GM19397 (cell line): ENCODE results near the gene LRP2BP.

Source experiments
- ATAC-seq: cut with Tn5 transposase; IDR thresholded peaks from one replicate; pipeline ENCODE4 v1.9.1; 2021; ENCODE audit warnings: mild to moderate bottlenecking, moderate library complexity; ENCODE audit not compliant: unreplicated experiment

The LRP2BP gene

GRCh38 chr4:185395238-185395955 lies at the start of gene LRP2BP:
TSS of gene LRP2BP (minus strand) at chr4:185395924. CDS start at chr4:185378186, 17,738 bp downstream.
- no peak for ATAC-seq

GRCh38 chr4:185445209-185445608 lies 49.5 kb upstream of the LRP2BP start:
- no peak for ATAC-seq

DNA sequence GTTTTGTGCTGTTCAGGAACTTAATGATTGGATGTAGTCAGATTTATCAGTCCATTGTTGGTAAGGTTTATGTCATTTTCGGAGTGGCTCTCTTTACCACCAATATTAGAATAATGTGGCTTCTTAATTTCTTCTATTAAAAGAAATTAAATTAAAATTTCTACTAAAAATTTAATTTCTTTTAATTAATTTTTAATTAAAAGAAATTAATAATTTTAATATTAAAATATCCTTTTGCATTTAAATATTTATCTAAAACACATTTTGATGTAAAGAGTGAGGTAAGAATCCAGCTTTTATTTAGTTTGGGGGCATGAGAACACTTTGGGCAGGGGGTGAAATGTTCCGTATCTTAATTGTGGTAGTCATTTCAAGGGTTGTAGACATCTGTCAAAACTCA lies 45.8 kb upstream of the LRP2BP start:
- ATAC-seq, result no peak

DNA sequence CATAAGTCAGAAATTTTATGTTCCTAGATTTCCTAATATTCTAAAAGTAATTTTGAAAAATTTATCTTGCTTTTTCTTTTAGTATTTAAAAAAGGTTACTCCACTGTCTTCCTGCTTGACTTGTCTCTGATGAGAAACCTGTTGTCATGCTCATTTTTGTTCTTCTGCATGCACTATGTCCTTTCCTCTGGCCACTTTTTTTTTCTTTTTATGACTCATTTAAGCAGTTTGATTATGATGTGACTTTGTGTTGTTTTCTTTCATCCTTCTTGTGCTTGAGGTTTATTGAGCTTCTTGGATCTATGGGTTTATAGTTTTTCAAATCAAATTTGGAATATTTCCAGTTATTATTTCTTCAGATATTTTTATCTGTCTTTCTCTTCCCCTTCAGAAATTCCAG lies 42.1 kb upstream of the LRP2BP start:
- ATAC-seq, result no peak

- ATAC-seq, result no peak
Observed at GRCh38 chr4:185435466-185435865, 39.7 kb upstream of the LRP2BP start.

GRCh38 chr4:185429660-185430059 lies 33.9 kb upstream of the LRP2BP start:
- ATAC-seq, result no peak

DNA sequence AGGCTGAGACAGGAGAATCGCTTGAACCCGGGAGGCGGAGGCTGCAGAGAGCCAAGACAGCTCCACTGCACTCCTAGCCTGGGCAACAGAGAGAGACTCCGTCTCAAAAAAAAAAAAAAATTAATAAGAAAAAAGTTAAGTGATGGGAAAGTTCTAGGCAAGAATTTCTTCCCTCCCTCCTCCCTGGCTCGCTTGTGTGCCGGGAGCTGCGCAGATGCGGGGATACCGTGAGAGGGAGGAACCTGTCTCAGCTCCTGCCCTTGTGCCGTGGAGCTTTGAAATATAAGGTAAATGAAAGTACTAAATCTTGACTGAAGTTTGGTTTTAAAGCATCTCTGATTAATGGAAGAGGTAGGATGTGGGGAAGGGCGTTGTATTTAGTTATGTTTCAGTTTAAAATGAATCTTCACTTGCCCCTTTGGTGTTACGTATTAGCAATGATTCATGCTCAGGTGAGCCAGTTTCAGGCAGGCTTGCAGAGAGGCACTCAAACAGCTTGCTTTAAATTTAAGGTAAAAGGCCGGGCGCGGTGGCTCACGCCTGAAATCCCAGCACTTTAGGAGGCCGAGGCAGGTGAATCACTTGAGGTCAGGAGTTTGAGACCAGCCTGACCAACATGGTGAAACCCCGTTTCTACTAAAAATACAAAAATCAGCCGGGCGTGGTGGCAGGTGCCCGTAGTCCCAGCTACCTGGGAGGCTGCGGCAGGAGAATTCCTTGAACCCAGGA lies 31.4 kb upstream of the LRP2BP start:
- no peak for ATAC-seq

DNA sequence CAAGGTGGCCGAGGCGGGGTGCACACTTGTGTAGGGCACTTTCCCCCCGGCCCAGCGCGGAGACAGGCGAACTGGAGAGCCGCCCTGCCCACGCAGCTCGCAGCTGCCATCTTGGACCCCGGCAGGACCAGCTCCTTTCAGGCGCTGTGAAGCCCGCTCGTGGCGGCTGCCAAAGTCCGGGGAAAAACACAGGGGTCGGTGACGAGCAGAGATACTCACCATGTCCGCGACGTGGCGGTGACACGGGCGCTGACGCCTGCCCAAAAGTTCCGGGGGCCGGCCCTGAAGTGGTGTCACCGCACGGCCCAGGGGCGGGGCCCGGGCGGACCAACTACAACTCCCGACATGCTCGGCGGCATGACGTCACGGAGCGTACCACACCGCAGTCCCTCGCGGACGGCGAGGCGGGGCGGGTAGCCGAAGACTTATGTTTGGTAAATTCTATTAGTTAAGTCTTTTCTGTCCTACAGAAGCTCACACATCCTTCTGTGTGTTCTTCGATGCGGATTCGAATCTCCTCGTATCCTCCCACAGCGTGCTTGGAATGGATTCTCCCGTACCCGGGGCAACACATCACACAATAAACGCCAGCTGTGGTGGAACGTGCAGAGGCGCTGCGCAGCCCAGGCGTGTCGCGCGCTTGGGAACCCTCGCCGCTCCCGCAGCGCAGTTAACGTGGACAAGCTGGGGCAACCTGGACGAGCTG lies 30.1 kb upstream of the LRP2BP start, which contains the start of gene UFSP2:
TSS of gene UFSP2 (minus strand) at position 318 of the 706 bp plus-strand sequence. CDS start at position 222, 96 bp downstream.
- peak; percentile 93 for ATAC-seq

- no peak for ATAC-seq
Observed at GRCh38 chr4:185424905-185425646, 29.4 kb upstream of the LRP2BP start.

DNA sequence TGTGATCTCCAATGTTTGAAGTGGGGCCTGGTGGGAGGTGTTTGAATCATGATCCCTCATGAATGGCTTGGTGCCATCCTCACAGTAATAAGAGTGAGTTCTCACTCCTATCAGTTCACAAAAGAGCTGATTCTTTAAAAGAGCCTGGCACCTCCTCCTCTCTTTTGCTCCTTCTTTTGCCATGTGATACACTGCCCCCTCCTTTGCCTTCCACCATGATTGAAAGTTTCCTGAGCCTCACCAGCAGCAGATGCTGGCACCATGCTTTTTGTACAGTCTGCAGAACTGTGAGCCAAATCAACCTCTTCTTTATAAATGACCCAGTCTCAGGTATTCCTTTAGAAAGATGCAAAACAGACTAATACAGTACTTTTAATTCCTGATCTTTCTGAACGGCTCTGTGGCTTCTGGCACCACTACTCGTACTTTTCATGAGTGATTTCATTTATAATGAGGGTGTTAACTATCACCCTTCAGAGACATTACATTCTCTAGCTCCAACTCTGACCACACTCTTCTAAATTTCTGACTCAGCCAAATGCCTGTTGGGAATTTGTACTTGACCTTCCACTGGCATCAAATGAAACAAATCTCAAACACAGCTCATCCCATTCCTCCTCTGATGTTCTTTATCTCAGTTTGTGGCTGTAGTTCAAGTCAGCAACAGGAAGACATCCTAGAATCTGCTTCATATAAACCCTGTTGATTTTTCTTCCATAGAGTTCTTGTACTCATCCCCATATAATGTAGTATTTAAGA lies 25.8 kb upstream of the LRP2BP start:
- no peak for ATAC-seq

GRCh38 chr4:185416955-185417354 lies 21.2 kb upstream of the LRP2BP start:
- ATAC-seq, result no peak

GRCh38 chr4:185412412-185412811 lies 16.7 kb upstream of the LRP2BP start:
- no peak for ATAC-seq

GRCh38 chr4:185411849-185412248 lies 16.1 kb upstream of the LRP2BP start:
- ATAC-seq, result no peak

DNA sequence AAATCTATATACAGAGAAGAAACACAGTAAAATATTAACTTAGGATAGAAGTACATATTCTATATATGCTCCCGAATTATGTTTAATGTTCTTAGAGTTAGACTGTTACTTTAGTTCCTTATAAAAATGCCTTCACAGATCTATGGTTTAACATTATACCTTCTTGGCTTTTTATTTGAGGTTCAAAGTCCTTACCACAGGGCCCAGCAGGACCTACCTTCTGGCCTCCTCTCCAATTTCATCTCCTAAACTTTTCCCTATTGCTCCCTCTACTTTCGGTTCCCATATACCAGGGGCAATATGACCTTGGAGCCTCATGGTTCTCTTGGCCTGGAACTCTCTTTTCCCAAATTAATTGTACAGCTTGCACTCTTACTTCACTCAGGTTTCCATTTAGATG lies 12.7 kb upstream of the LRP2BP start:
- no peak for ATAC-seq

- ATAC-seq, result peak; percentile 47
Observed at GRCh38 chr4:185405296-185405999, 9.7 kb upstream of the LRP2BP start.

- no peak for ATAC-seq
Observed at GRCh38 chr4:185404031-185404430, 8.3 kb upstream of the LRP2BP start.

DNA sequence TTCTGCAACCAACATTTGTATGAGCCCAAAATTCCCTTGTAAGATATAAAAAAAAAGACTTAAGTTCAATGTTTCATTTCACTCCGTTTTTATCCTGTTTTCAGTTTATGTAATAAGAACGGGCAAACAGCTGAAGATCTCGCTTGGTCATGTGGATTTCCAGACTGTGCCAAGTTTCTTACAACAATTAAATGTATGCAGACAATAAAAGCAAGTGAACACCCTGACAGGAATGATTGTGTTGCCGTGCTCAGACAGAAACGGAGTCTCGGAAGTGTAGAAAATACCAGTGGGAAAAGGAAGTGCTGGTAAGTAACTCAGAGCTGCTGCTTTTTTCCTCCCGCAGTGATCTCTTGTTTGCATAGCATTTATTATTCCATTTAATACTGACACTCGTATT lies 3.7 kb upstream of the LRP2BP start:
- no peak for ATAC-seq

GRCh38 chr4:185398618-185399017 lies 2.9 kb upstream of the LRP2BP start:
- no peak for ATAC-seq

GRCh38 chr4:185396724-185397385 lies 1.1 kb upstream of the LRP2BP start, which contains the start of gene ANKRD37:
TSS of gene ANKRD37 (plus strand) at chr4:185396841. CDS start at chr4:185396924, 83 bp downstream.
- ATAC-seq, result no peak
